DMS153 treated with DMSO at 0.1 percent for 48 hours (cell line): Measurements from ENCODE around the gene MPV17L2.

Experiments
- DNase-seq: peaks from one replicate; lab custom pipeline; 2025; ENCODE audit not compliant: unreplicated experiment; lab: John Stamatoyannopoulos, UW

MPV17L2 gene

DNA sequence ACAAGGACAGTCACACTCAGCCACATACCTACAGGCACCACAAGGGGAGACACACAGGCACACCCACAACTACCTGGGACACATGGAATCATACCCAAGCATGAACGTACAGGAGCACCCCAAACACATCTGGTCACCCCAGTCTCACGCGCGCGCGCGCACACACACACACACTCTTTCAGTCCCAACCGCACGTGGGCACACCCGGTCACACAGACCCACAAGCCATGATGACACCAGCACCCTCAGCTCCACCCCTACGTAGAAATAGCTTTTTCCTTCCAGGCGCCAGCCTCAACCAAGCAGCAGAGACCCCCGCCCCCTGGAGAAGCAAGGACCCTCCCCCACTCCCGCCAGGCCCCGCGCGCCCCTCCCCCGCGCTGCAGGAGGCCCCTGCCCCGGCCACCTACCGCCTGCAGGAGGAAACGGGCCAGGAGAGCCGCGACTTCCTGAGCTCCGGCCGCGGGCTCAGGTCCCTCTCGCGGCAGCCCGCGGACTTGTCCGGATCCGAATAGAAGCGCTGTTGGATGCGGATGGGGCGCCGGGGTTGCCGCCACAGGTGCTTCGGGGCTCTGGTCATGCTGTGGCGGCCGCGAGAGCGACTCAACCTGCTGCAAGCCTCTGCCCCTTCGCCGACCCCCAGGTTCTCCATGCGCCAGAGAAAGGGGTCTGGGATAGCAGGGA lies 39.7 kb downstream of the MPV17L2 start:
- DNase-seq, result peak; percentile 20

DNA sequence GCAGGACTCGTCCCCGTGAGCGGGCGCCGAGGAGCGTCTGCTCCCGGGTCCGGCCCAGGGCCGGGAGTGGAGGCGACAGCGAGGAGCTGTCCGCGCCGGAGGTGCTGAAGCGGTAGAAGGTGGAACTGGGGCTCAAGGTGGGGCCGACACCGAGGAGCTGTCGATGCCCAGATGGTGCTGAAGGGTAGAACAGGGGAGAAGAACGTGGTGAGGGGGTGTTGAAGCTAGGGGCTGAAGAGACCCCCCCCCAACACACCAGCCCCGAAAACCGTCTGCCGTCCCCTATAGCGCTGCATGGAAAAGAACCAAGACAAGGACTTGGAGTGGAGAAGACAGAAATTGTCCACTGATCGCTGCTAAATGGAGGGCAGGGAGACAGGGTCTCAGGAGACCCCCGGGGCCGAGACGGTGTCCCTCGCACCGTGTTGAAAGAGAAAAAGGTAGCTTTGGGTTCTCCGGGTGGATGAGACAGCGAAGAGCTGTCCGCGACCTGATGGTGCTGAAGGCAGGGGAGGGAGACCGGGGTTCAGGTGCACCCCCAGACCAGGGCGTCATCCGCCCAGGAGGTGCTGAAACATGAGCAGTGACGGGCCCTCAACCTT lies 40.3 kb downstream of the MPV17L2 start:
- DNase-seq, result no peak

DNA sequence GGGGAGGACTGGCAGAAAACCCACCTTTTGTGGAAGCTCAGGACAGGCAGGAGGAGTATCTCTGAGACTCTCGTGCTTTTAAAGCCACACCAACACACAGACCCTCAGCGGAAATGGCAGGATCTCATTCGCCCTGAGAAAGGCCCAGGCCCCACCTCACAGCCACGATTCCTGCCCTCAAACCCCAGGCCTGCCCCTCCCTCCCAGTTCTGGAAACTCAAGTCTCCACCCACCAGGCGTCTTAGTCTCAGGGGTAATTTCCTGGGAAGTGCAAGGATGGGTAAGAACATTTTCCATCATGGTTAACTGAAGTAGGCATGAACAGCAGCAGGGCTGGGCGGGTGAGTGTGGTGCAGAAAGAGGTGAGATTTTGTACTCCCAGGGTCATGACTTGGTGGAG lies 41.2 kb downstream of the MPV17L2 start:
- no peak for DNase-seq

DNA sequence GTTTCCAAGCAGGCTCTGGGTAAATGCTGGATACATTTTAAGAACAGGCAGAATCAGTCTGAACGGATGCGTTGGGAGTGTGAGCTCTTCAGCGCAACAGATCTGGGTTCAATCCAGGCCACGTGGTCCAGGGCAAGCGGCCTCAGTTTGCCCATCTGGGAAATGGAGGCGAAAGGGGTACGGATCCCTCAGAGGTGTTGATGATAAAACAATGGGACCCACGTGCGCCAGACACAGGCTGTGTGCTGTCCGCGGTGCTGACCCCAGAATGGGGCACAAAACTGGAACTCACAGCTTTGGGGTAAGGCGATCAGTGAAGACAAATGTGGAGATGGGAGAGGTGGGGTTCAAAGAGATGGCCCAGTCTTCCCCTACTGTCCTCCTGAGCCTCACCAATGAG lies 46.3 kb downstream of the MPV17L2 start:
- DNase-seq, result no peak

DNA sequence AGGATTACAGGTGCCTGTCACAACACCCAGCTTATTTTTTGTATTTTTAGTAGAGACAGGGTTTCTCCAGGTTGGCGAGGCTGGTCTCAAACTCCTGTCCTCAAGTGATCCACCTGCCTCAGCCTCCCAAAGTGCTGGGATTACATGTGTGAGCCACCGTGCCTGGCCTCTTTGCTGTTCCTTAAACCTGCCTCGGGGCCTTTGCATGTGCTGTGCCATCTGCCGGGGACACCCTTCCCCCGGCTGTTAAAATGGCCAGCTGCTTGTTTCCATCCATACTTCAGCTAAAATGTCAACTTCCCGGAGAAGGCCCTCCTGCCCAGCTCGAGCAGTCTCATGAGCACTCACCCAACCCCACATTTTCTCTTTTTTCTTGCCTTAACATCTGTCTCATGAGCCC lies 52.3 kb downstream of the MPV17L2 start:
- no peak for DNase-seq
